Activated CD4-positive, CD25-positive, alpha-beta regulatory T cell treated with anti-CD3 and anti-CD28 coated beads, Interleukin-2, amount 50 U/mL, for 72 hours (primary cell): ENCODE data around the gene PARD3B.

Source experiments
- DNase-seq: peaks from one replicate; pipeline ENCODE4 v3.0.0; 2021

Gene PARD3B, protein sequence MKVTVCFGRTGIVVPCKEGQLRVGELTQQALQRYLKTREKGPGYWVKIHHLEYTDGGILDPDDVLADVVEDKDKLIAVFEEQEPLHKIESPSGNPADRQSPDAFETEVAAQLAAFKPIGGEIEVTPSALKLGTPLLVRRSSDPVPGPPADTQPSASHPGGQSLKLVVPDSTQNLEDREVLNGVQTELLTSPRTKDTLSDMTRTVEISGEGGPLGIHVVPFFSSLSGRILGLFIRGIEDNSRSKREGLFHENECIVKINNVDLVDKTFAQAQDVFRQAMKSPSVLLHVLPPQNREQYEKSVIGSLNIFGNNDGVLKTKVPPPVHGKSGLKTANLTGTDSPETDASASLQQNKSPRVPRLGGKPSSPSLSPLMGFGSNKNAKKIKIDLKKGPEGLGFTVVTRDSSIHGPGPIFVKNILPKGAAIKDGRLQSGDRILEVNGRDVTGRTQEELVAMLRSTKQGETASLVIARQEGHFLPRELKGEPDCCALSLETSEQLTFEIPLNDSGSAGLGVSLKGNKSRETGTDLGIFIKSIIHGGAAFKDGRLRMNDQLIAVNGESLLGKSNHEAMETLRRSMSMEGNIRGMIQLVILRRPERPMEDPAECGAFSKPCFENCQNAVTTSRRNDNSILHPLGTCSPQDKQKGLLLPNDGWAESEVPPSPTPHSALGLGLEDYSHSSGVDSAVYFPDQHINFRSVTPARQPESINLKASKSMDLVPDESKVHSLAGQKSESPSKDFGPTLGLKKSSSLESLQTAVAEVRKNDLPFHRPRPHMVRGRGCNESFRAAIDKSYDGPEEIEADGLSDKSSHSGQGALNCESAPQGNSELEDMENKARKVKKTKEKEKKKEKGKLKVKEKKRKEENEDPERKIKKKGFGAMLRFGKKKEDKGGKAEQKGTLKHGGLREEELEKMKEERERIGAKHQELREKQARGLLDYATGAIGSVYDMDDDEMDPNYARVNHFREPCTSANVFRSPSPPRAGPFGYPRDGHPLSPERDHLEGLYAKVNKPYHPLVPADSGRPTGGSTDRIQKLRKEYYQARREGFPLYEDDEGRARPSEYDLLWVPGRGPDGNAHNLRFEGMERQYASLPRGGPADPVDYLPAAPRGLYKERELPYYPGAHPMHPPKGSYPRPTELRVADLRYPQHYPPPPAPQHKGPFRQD (N-terminal part only)

GRCh38 chr2:204544961-204545860, at the start of gene PARD3B:
TSS of gene PARD3B (plus strand) at chr2:204545475. CDS start at chr2:204546000, 525 bp downstream.
- DNase-seq, result peak; percentile 35

GRCh38 chr2:204496779-204497178, 48.5 kb upstream of the PARD3B start:
- DNase-seq, result no peak

- no peak for DNase-seq
These were observed 47.4 kb upstream of the PARD3B start for GRCh38 chr2:204497855-204498254.

- DNase-seq, result no peak
These were observed 47.0 kb upstream of the PARD3B start for GRCh38 chr2:204498291-204498690.

DNA sequence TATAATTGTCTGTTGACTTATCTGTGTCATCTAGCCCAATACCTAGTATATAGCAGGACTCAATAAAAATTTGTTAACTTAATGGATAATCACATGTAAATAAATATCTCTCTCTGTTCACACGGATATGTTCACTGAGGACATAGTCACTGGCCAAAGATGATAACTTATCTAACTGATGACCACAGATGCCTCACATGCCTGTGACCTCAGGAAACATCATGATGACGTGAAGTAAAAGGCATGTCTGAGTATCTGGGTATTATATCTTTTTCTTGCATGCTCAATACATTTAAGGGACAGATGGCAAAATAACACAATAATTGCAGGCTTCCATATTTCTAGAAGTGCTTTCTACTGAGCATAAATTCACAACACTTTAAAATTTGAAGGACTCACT, 41.4 kb upstream of the PARD3B start:
- DNase-seq, result no peak

DNA sequence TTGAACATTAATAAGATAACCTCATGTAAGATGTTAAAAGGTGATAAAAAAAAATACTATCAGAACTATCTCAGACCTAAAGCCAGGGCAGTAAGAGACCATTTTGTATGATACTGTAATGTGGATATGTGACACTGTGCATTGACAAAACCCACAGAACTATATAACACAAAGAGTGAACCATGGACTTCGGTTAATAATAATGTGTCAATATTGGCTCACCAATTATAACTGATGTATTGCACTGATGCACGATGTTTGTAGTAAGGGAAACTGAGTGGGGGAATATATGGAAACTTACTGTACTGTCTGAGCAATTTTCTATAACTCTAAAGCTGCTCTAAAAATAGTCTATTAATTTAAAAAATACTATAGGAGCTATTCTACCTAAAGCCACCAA, 40.7 kb upstream of the PARD3B start:
- DNase-seq, result no peak

DNA sequence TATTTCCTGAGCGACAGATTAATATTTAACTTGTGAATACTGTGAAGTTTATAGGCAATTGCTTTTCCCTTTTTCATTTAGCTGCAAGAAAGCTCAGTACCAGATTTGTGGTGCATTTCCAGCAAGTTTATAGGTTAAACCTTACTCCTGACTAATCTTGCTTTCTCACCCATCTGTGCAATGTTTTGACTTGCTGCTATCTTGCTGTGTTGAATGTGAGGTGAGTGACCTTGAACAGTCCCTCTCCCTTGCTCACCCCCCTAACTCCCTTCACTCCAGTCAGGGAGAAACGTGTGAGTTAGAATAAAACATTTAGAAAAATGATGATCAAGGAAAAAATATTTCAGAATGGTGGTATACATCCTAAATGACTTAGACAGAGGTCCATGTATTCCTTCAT, 39.8 kb upstream of the PARD3B start:
- no peak for DNase-seq

GRCh38 chr2:204505946-204506345, 39.3 kb upstream of the PARD3B start:
- DNase-seq, result no peak

GRCh38 chr2:204507636-204508035, 37.6 kb upstream of the PARD3B start:
- no peak for DNase-seq

- no peak for DNase-seq
These were observed 34.4 kb upstream of the PARD3B start for GRCh38 chr2:204510709-204511420.

- DNase-seq, result no peak
These were observed 30.8 kb upstream of the PARD3B start for GRCh38 chr2:204514439-204514838.

- no peak for DNase-seq
These were observed 29.9 kb upstream of the PARD3B start for GRCh38 chr2:204515416-204515815.

- no peak for DNase-seq
These were observed 28.1 kb upstream of the PARD3B start for GRCh38 chr2:204517154-204517553.

GRCh38 chr2:204529795-204530463, 15.3 kb upstream of the PARD3B start:
- no peak for DNase-seq

DNA sequence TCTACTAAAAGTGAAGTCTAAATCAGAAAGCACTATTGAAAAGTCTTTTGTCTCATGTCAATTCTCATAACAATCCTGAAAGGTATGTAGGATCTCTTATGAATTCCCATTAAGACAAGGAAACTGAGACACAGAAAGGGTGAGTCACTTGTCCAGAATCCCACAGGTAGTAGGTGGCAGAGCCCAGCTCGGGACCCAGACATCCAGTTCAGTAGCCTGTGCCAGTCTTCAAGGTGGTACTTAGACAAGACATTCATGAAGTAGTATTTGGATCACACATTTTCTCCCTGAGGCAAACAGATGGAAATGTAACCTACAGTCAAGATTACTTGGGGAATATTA, 14.8 kb upstream of the PARD3B start:
- DNase-seq, result no peak

- DNase-seq, result no peak
These were observed 11.5 kb upstream of the PARD3B start for GRCh38 chr2:204533629-204534370.

DNA sequence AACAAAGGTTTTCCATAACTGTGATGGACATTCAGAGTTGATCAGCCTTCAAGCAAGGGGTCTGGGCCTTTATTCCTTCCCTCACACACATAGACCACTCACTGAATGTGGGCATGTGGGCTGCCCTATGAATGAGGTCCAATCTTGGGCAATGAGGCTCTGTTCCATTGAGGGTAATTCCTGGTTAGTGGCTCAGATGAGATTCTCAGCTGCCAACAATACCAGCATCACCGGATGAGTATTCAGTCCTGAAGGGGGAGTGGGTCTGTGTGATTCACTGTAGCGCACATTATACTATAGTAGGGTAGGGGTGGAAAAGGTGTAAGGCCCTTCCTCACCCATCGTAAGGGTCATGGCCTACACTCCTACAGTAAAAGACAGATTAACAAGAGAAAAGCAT, 9.9 kb upstream of the PARD3B start:
- DNase-seq, result no peak

DNA sequence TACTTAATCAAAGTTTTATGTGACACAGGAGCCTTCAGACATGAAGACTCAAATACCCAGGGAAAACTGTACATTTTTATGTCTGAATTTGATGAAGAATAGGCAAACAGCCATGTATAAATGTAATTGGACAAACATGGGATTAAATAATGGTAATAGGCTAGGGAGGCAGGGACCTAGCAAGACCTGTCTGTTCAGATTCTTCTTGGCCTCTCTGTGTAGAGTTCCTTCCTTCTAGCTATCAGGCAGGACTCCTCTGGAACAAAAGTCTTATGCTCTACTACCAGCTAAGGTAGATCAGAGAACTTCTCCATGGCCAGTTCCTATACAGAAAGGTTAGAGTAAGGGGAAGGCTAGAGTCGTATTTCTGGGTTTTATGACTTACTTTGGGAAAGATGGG, 9.5 kb upstream of the PARD3B start:
- DNase-seq, result no peak

- DNase-seq, result no peak
These were observed 6.9 kb upstream of the PARD3B start for GRCh38 chr2:204538182-204539018.

DNA sequence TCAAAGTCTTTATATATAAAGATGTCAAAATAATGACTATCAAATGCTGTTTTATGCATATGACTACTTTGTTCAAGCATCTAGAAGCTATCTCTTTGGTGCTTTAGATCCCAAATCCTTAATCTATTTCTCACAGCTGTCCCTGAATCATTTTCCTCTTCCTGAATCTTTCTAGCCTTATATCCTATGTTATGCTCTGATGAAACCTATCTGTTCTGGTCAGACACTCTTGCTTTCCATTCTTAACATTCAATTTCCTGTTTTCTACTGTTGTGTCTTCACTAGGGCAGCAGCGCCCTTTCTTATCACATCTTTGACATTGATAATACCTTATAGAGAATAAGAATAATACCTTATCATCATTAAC, 6.3 kb upstream of the PARD3B start:
- DNase-seq, result no peak
